Epithelial cell of alveolus of lung (primary cell): ENCODE results near the gene CEP192. TPM values are rescaled to one million over a fixed set of nuclear protein-coding genes. Genes with fewer than 3 reads are reported as not detected.

Experiments
- total RNA-seq: library from RNA; depleted of rRNA; stranded (reverse); fragments of >200 nt; gene quantifications from 2 replicates; pipeline ENCODE4 v1.2.1, GENCODE V29; 2015

The CEP192 gene, protein sequence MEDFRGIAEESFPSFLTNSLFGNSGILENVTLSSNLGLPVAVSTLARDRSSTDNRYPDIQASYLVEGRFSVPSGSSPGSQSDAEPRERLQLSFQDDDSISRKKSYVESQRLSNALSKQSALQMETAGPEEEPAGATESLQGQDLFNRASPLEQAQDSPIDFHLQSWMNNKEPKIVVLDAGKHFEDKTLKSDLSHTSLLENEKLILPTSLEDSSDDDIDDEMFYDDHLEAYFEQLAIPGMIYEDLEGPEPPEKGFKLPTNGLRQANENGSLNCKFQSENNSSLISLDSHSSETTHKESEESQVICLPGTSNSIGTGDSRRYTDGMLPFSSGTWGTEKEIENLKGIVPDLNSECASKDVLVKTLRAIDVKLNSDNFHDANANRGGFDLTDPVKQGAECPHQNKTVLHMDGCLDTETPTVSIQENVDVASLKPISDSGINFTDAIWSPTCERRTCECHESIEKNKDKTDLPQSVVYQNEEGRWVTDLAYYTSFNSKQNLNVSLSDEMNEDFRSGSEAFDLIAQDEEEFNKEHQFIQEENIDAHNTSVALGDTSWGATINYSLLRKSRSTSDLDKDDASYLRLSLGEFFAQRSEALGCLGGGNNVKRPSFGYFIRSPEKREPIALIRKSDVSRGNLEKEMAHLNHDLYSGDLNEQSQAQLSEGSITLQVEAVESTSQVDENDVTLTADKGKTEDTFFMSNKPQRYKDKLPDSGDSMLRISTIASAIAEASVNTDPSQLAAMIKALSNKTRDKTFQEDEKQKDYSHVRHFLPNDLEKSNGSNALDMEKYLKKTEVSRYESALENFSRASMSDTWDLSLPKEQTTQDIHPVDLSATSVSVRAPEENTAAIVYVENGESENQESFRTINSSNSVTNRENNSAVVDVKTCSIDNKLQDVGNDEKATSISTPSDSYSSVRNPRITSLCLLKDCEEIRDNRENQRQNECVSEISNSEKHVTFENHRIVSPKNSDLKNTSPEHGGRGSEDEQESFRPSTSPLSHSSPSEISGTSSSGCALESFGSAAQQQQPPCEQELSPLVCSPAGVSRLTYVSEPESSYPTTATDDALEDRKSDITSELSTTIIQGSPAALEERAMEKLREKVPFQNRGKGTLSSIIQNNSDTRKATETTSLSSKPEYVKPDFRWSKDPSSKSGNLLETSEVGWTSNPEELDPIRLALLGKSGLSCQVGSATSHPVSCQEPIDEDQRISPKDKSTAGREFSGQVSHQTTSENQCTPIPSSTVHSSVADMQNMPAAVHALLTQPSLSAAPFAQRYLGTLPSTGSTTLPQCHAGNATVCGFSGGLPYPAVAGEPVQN (N-terminal part only)
- 13.4 and 17.6 TPM in 2 replicates for total RNA-seq

GRCh38 chr18:12990967-12991820, at the start of gene CEP192:
CEP192 (plus strand) TSS chr18:12991362; CDS start chr18:12999425, 8,063 bp downstream.

GRCh38 chr18:12947285-12948049, 43.7 kb upstream of the CEP192 start, which contains the start of gene SEH1L:
SEH1L (plus strand) TSS chr18:12948011; CDS start chr18:12948122, 111 bp downstream.

Other genes starting within 250 kb of the CEP192 start
- 29.2 and 38.3 TPM in 2 replicates for gene PTPN2, start 107.1 kb upstream of the CEP192 start, total RNA-seq
- gene SEH1L, start 43.4 kb upstream of the CEP192 start, total RNA-seq: 15.0 and 33.1 TPM in 2 replicates
- 0.52 and 0.80 TPM in 2 replicates for gene LDLRAD4, start 227.4 kb downstream of the CEP192 start, total RNA-seq